GM23338 (cell line): ENCODE results near the gene SFT2D1.

Experiments
- CREB1 ChIP-seq: fragments of 250-450 bp; sonication (Bioruptor Pico); IDR thresholded peaks from 2 replicates; pipeline ENCODE4 v1.5.0; 2020; ENCODE audit warnings: low read depth, mild to moderate bottlenecking, moderate library complexity
- EZH2 ChIP-seq: fragments of 200-600 bp; sonication (generic); IDR thresholded peaks from one replicate; pipeline ENCODE4 v1.8.0; 2017; ENCODE audit warnings: antibody characterized with exemption, mild to moderate bottlenecking, low read depth; ENCODE audit not compliant: unreplicated experiment
- EZH2phosphoT487 ChIP-seq: fragments of 200-600 bp; sonication (generic); IDR thresholded peaks from one replicate; pipeline ENCODE4 v1.8.1; 2018; ENCODE audit warnings: antibody characterized with exemption; ENCODE audit not compliant: unreplicated experiment
- JUNB ChIP-seq: IDR thresholded peaks from one replicate; pipeline ENCODE4 v1.6.1; 2016; ENCODE audit warnings: antibody characterized with exemption; ENCODE audit not compliant: unreplicated experiment
- NANOG ChIP-seq: IDR thresholded peaks from 2 replicates; pipeline ENCODE4 v1.6.1; 2016; ENCODE audit warnings: antibody characterized with exemption, borderline replicate concordance
- POLR2AphosphoS5 ChIP-seq: IDR thresholded peaks from 2 replicates; pipeline ENCODE4 v1.6.1; 2016; ENCODE audit warnings: antibody characterized with exemption, low read depth
- STAT1 ChIP-seq: IDR thresholded peaks from one replicate; pipeline ENCODE4 v1.6.1; 2016; ENCODE audit warnings: antibody characterized with exemption; ENCODE audit not compliant: unreplicated experiment
- ZNF114 ChIP-seq: fragments of 250-450 bp; sonication (Bioruptor Pico); IDR thresholded peaks from 2 replicates; pipeline ENCODE4 v1.5.0; 2020; ENCODE audit warnings: mild to moderate bottlenecking, moderate library complexity
- ZNF331 ChIP-seq: fragments of 250-450 bp; sonication (Bioruptor Pico); IDR thresholded peaks from 2 replicates; pipeline ENCODE4 v1.5.0; 2020; ENCODE audit warnings: low read depth, mild to moderate bottlenecking, moderate library complexity
- TF ChIP-seq, protein P1 (sequence below), 2 experiments: fragments of 200-600 bp in 1 of 2; sonication (generic) in 1 of 2; conservative IDR thresholded peaks; 2 replicates each; pipeline versions ENCODE4 v1.5.1 to v1.6.1; 2016 to 2017; ENCODE audit warnings: antibody characterized with exemption in 2 of 2, low read depth in 2 of 2, mild to moderate bottlenecking in 2 of 2, moderate library complexity in 1 of 2
- TF ChIP-seq, protein P2 (sequence below): IDR thresholded peaks from one replicate; pipeline ENCODE4 v1.6.1; 2018; ENCODE audit warnings: antibody characterized with exemption; ENCODE audit not compliant: unreplicated experiment
- TF ChIP-seq, protein P3 (sequence below): fragments of 250-450 bp; sonication (Bioruptor Pico); IDR thresholded peaks from 2 replicates; pipeline ENCODE4 v1.5.0; 2020; ENCODE audit warnings: mild to moderate bottlenecking, moderate library complexity
- TF ChIP-seq, protein P4 (sequence below): IDR thresholded peaks from 2 replicates; pipeline ENCODE4 v1.6.1; 2016; ENCODE audit warnings: antibody characterized with exemption

DNA sequence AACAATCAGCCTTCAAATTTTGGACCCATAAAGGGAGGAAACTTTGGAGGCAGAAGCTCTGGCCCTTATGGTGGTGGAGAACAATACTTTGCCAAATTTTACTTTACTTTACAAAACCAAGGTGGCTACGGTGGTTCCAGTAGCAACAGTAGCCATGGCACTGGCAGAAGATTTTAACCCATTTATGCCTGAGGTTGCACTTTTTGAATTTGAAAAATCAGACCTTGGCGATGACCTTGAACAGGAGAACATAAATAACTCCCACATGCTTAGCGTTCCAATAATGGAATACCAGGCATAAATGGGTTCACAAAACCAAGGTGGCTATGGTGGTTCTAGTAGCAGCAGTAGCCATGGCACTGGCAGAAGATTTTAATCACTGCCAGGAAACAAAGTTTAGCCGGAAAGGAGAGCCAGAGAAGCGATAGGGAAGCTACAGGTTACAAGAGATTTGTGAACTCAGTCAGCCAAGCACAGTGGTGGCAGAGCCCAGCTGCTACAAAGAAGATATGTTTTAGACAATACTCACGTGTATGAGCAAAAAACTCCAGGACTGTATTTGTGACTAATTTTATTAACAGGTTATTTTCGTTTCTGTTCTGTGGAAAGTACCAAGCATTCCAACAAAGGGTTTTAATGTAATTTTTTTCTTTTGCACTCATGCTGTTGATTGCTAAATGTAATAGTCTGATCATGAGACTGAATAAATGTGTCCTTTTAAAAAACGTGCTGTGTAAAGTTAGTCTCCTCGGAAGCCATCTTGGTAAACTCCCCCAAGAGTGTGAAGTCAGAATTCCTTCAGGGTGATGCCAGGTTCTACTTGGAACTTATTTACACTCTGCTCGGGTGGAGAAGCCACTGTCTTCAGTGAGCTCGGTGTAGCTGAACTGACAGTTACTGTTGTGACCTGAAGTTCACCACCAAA lies 6.7 kb downstream of the SFT2D1 start:
- TF ChIP-seq, protein P1, sequence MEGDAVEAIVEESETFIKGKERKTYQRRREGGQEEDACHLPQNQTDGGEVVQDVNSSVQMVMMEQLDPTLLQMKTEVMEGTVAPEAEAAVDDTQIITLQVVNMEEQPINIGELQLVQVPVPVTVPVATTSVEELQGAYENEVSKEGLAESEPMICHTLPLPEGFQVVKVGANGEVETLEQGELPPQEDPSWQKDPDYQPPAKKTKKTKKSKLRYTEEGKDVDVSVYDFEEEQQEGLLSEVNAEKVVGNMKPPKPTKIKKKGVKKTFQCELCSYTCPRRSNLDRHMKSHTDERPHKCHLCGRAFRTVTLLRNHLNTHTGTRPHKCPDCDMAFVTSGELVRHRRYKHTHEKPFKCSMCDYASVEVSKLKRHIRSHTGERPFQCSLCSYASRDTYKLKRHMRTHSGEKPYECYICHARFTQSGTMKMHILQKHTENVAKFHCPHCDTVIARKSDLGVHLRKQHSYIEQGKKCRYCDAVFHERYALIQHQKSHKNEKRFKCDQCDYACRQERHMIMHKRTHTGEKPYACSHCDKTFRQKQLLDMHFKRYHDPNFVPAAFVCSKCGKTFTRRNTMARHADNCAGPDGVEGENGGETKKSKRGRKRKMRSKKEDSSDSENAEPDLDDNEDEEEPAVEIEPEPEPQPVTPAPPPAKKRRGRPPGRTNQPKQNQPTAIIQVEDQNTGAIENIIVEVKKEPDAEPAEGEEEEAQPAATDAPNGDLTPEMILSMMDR (conservative IDR thresholded peaks at IDR 0.05; ENCODE audit: low read depth in 2 of 2), result no peak
- TF ChIP-seq EZH2 (no peak), JUNB (no peak), EZH2phosphoT487 (no peak), POLR2AphosphoS5 (no peak), STAT1 (no peak), ZNF114 (CRISPR knock-in tag) (no peak), CREB1 (CRISPR knock-in tag) (no peak), NANOG (no peak), ZNF331 (CRISPR knock-in tag) (no peak)
- TF ChIP-seq, protein P2, sequence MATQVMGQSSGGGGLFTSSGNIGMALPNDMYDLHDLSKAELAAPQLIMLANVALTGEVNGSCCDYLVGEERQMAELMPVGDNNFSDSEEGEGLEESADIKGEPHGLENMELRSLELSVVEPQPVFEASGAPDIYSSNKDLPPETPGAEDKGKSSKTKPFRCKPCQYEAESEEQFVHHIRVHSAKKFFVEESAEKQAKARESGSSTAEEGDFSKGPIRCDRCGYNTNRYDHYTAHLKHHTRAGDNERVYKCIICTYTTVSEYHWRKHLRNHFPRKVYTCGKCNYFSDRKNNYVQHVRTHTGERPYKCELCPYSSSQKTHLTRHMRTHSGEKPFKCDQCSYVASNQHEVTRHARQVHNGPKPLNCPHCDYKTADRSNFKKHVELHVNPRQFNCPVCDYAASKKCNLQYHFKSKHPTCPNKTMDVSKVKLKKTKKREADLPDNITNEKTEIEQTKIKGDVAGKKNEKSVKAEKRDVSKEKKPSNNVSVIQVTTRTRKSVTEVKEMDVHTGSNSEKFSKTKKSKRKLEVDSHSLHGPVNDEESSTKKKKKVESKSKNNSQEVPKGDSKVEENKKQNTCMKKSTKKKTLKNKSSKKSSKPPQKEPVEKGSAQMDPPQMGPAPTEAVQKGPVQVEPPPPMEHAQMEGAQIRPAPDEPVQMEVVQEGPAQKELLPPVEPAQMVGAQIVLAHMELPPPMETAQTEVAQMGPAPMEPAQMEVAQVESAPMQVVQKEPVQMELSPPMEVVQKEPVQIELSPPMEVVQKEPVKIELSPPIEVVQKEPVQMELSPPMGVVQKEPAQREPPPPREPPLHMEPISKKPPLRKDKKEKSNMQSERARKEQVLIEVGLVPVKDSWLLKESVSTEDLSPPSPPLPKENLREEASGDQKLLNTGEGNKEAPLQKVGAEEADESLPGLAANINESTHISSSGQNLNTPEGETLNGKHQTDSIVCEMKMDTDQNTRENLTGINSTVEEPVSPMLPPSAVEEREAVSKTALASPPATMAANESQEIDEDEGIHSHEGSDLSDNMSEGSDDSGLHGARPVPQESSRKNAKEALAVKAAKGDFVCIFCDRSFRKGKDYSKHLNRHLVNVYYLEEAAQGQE, result no peak
- TF ChIP-seq, protein P3, sequence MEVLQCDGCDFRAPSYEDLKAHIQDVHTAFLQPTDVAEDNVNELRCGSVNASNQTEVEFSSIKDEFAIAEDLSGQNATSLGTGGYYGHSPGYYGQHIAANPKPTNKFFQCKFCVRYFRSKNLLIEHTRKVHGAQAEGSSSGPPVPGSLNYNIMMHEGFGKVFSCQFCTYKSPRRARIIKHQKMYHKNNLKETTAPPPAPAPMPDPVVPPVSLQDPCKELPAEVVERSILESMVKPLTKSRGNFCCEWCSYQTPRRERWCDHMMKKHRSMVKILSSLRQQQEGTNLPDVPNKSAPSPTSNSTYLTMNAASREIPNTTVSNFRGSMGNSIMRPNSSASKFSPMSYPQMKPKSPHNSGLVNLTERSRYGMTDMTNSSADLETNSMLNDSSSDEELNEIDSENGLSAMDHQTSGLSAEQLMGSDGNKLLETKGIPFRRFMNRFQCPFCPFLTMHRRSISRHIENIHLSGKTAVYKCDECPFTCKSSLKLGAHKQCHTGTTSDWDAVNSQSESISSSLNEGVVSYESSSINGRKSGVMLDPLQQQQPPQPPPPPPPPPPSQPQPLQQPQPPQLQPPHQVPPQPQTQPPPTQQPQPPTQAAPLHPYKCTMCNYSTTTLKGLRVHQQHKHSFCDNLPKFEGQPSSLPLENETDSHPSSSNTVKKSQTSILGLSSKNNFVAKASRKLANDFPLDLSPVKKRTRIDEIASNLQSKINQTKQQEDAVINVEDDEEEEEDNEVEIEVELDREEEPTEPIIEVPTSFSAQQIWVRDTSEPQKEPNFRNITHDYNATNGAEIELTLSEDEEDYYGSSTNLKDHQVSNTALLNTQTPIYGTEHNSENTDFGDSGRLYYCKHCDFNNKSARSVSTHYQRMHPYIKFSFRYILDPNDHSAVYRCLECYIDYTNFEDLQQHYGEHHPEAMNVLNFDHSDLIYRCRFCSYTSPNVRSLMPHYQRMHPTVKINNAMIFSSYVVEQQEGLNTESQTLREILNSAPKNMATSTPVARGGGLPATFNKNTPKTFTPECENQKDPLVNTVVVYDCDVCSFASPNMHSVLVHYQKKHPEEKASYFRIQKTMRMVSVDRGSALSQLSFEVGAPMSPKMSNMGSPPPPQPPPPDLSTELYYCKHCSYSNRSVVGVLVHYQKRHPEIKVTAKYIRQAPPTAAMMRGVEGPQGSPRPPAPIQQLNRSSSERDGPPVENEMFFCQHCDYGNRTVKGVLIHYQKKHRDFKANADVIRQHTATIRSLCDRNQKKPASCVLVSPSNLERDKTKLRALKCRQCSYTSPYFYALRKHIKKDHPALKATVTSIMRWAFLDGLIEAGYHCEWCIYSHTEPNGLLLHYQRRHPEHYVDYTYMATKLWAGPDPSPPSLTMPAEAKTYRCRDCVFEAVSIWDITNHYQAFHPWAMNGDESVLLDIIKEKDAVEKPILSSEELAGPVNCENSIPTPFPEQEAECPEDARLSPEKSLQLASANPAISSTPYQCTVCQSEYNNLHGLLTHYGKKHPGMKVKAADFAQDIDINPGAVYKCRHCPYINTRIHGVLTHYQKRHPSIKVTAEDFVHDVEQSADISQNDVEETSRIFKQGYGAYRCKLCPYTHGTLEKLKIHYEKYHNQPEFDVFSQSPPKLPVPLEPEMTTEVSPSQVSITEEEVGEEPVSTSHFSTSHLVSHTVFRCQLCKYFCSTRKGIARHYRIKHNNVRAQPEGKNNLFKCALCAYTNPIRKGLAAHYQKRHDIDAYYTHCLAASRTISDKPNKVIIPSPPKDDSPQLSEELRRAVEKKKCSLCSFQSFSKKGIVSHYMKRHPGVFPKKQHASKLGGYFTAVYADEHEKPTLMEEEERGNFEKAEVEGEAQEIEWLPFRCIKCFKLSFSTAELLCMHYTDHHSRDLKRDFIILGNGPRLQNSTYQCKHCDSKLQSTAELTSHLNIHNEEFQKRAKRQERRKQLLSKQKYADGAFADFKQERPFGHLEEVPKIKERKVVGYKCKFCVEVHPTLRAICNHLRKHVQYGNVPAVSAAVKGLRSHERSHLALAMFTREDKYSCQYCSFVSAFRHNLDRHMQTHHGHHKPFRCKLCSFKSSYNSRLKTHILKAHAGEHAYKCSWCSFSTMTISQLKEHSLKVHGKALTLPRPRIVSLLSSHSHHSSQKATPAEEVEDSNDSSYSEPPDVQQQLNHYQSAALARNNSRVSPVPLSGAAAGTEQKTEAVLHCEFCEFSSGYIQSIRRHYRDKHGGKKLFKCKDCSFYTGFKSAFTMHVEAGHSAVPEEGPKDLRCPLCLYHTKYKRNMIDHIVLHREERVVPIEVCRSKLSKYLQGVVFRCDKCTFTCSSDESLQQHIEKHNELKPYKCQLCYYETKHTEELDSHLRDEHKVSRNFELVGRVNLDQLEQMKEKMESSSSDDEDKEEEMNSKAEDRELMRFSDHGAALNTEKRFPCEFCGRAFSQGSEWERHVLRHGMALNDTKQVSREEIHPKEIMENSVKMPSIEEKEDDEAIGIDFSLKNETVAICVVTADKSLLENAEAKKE (CRISPR knock-in tag), result no peak
- TF ChIP-seq, protein P4, sequence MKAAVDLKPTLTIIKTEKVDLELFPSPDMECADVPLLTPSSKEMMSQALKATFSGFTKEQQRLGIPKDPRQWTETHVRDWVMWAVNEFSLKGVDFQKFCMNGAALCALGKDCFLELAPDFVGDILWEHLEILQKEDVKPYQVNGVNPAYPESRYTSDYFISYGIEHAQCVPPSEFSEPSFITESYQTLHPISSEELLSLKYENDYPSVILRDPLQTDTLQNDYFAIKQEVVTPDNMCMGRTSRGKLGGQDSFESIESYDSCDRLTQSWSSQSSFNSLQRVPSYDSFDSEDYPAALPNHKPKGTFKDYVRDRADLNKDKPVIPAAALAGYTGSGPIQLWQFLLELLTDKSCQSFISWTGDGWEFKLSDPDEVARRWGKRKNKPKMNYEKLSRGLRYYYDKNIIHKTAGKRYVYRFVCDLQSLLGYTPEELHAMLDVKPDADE, result no peak
